HCT116 (cell line): ENCODE measurements around the gene DCUN1D2. TPM values are rescaled to one million over a fixed set of nuclear protein-coding genes. Genes with fewer than 3 reads are reported as not detected.

ENCODE experiments used
- ATAC-seq: fragments of 200-7000 bp; cut with Tn5 transposase; 2 replicates; pipeline ENCODE4 v1.9.1; 2020; ENCODE audit warnings: mild to moderate bottlenecking, moderate library complexity
- Bru-seq: library from RNA; stranded (reverse); fragments of 400-500 nt; gene quantifications from one replicate; lab custom pipeline; 2021; lab: Mats Ljungman, UMichigan
- BruChase-seq, 2 experiments: library from RNA; stranded (reverse); fragments of 400-500 nt; gene quantifications; one replicate each; lab custom pipeline; 2021; lab: Mats Ljungman, UMichigan
- BruUV-seq: library from RNA; stranded (reverse); fragments of 400-500 nt; replicated peaks from 2 replicates; lab custom pipeline; 2021; lab: Mats Ljungman, UMichigan
- CTCF ChIA-PET: fragments of 300-600 bp; sonication (Branson Sonifier 250); formaldehyde crosslinking; loops from one replicate; lab custom pipeline; 2021; ENCODE audit warnings: antibody characterized with exemption; lab: Charles Lee
- POLR2A ChIA-PET: fragments of 300-600, 350-600 bp; sonication (Branson Sonifier 250); formaldehyde crosslinking; loops from one replicate; lab custom pipeline; 2021; ENCODE audit warnings: antibody characterized with exemption; lab: Charles Lee
- RAD21 ChIA-PET, 2 experiments: fragments of 300-600 bp; sonication (Branson Sonifier 250); formaldehyde crosslinking; loops; one replicate each; lab custom pipeline; 2023; ENCODE audit warnings: low total read pairs in 2 of 2; ENCODE audit not compliant: uncharacterized antibody in 2 of 2, unreplicated experiment in 2 of 2, low non-redundant PET in 1 of 2; lab: Charles Lee
- DNase-seq: peaks from one replicate; pipeline ENCODE4 v3.0.0-alpha.2; 2010; ENCODE audit warnings: low read depth, low spot score
- H2AFZ ChIP-seq: fragments of 200-600 bp; shearing (Covaris generic), sonication (generic); 2 replicates; pipeline ENCODE4 v1.6.1; 2017; ENCODE audit warnings: low read depth, mixed run types, mixed read lengths, antibody characterized with exemption, low read length; ENCODE audit not compliant: poor library complexity, severe bottlenecking
- H3K27ac ChIP-seq: 2 replicates; pipeline ENCODE4 v1.5.1; 2012; ENCODE audit warnings: low read depth, low read length
- H3K27me3 ChIP-seq: fragments of 200-600 bp; sonication (generic); 2 replicates; pipeline ENCODE4 v1.6.1; 2016; ENCODE audit warnings: mixed run types, low read length, mixed read lengths; ENCODE audit not compliant: insufficient read depth
- H3K36me3 ChIP-seq, 2 experiments: fragments of 200-500 bp in 1 of 2; fragments of 200-600 bp in 1 of 2; sonication (Bioruptor generic) in 1 of 2; sonication (generic) in 1 of 2; 2 replicates each; pipeline versions ENCODE4 v1.5.1 to v1.6.1; 2014 to 2016; ENCODE audit warnings: low read length in 2 of 2, inconsistent platforms in 1 of 2, mixed read lengths in 1 of 2, mixed run types in 1 of 2; ENCODE audit not compliant: insufficient read depth in 2 of 2, control insufficient read depth in 1 of 2
- H3K4me1 ChIP-seq, 2 experiments: fragments of 200-600 bp in 1 of 2; sonication (generic) in 1 of 2; 2 replicates each; pipeline versions ENCODE4 v1.5.1 to v1.6.1; 2012 to 2017; ENCODE audit warnings: low read length in 2 of 2, inconsistent platforms in 1 of 2, mild to moderate bottlenecking in 1 of 2, mixed read lengths in 1 of 2, mixed run types in 1 of 2, moderate library complexity in 1 of 2; ENCODE audit not compliant: insufficient read depth in 2 of 2, control insufficient read depth in 1 of 2
- H3K4me2 ChIP-seq: fragments of 200-600 bp; sonication (generic); 2 replicates; pipeline ENCODE4 v1.6.1; 2017; ENCODE audit warnings: mixed run types, low read length, mixed read lengths
- H3K4me3 ChIP-seq, 2 experiments: fragments of 200-600 bp in 1 of 2; sonication (generic) in 1 of 2; replicated peaks in 1 of 2; 2 replicates each; pipeline ENCODE4 v1.5.1; 2011 to 2016; ENCODE audit warnings: low read length in 2 of 2, control low read depth in 1 of 2, low read depth in 1 of 2, mild to moderate bottlenecking in 1 of 2, mixed read lengths in 1 of 2, mixed run types in 1 of 2
- H3K79me2 ChIP-seq: fragments of 200-600 bp; sonication (generic); 2 replicates; pipeline ENCODE4 v1.6.1; 2017; ENCODE audit warnings: mild to moderate bottlenecking, mixed run types, low read length, moderate library complexity, mixed read lengths; ENCODE audit not compliant: insufficient read depth
- H3K9ac ChIP-seq: fragments of 200-600 bp; sonication (generic); 2 replicates; pipeline ENCODE4 v1.6.1; 2016; ENCODE audit warnings: low read length, mixed read lengths
- H3K9me2 ChIP-seq: fragments of 200-600 bp; sonication (generic), shearing (Covaris generic); 2 replicates; pipeline ENCODE4 v1.6.1; 2017; ENCODE audit warnings: mixed run types, mild to moderate bottlenecking, moderate library complexity; ENCODE audit not compliant: insufficient read depth
- H3K9me3 ChIP-seq, 2 experiments: fragments of 200-500 bp in 1 of 2; fragments of 200-600 bp in 1 of 2; sonication (Bioruptor generic) in 1 of 2; sonication (generic) in 1 of 2; 2 replicates each; pipeline ENCODE4 v1.6.1; 2014 to 2017; ENCODE audit warnings: low read length in 2 of 2, mixed read lengths in 2 of 2, inconsistent platforms in 1 of 2, low read depth in 1 of 2, mild to moderate bottlenecking in 1 of 2, mixed run types in 1 of 2, moderate library complexity in 1 of 2; ENCODE audit not compliant: control insufficient read depth in 1 of 2, insufficient read depth in 1 of 2
- H4K20me1 ChIP-seq: fragments of 200-600 bp; sonication (generic), shearing (Covaris generic); 2 replicates; pipeline ENCODE4 v1.6.1; 2017; ENCODE audit warnings: mixed run types, mild to moderate bottlenecking, moderate library complexity; ENCODE audit not compliant: insufficient read depth
- ATF3 ChIP-seq: IDR thresholded peaks from 2 replicates; pipeline ENCODE4 v1.6.1; 2012
- POLR2A ChIP-seq: IDR thresholded peaks from 2 replicates; pipeline ENCODE4 v1.7.0; 2011; ENCODE audit warnings: borderline replicate concordance; ENCODE audit not compliant: insufficient read depth, insufficient read length; ENCODE audit errors: extremely low read depth
- POLR2AphosphoS5 ChIP-seq: IDR thresholded peaks from 2 replicates; pipeline ENCODE4 v1.6.1; 2011; ENCODE audit warnings: mild to moderate bottlenecking, low read depth, low read length, moderate library complexity
- SRF ChIP-seq: IDR thresholded peaks from 2 replicates; pipeline ENCODE4 v1.6.1; 2012; ENCODE audit warnings: low read depth
- YY1 ChIP-seq: IDR thresholded peaks from 2 replicates; pipeline ENCODE4 v1.6.1; 2011; ENCODE audit warnings: low read length, low read depth, moderate library complexity, mild to moderate bottlenecking; ENCODE audit not compliant: insufficient replicate concordance; ENCODE audit errors: extremely low read depth
- ZFX ChIP-seq: fragments of 450-650 bp; IDR thresholded peaks from 2 replicates; pipeline ENCODE4 v1.6.1; 2017
- intact Hi-C: fragments of 100-400 bp; cut with micrococcal nuclease; formaldehyde crosslinking; loops from 2 replicates; pipeline ENCODE4 v1.10.0; 2022
- long read RNA-seq: library from polyadenylated mRNA; unstranded; transcript quantifications from one replicate; pipeline ENCODE4 v2.0.0, GENCODE V29; 2021; ENCODE audit not compliant: unreplicated experiment
- polyA plus RNA-seq: library from polyadenylated mRNA; unstranded; fragments of >200 nt; gene quantifications from 2 replicates; pipeline ENCODE4 v1.2.1, GENCODE V29; 2012; ENCODE audit warnings: missing spikeins
- total RNA-seq: library from RNA; stranded (reverse); gene quantifications from one replicate; pipeline ENCODE4 v1.2.1, GENCODE V29; 2021; ENCODE audit not compliant: unreplicated experiment

DCUN1D2 gene
- total RNA-seq (25.4 TPM), Bru-seq, nascent RNA (percentile 85 among the genes with signal in this experiment), BruChase-seq, experiment 1, labeled RNA remaining after a 6-hour chase (percentile 86 among the genes with signal in this experiment), BruChase-seq, experiment 2, labeled RNA remaining after a 2-hour chase (percentile 94 among the genes with signal in this experiment)
- 9.2 and 11.2 TPM in 2 replicates for polyA plus RNA-seq
- long read RNA-seq, partial matches to known transcripts: 3 of 18 reads
- long read RNA-seq, other reads (novel, unspliced or antisense): 5 of 18 reads

DNA sequence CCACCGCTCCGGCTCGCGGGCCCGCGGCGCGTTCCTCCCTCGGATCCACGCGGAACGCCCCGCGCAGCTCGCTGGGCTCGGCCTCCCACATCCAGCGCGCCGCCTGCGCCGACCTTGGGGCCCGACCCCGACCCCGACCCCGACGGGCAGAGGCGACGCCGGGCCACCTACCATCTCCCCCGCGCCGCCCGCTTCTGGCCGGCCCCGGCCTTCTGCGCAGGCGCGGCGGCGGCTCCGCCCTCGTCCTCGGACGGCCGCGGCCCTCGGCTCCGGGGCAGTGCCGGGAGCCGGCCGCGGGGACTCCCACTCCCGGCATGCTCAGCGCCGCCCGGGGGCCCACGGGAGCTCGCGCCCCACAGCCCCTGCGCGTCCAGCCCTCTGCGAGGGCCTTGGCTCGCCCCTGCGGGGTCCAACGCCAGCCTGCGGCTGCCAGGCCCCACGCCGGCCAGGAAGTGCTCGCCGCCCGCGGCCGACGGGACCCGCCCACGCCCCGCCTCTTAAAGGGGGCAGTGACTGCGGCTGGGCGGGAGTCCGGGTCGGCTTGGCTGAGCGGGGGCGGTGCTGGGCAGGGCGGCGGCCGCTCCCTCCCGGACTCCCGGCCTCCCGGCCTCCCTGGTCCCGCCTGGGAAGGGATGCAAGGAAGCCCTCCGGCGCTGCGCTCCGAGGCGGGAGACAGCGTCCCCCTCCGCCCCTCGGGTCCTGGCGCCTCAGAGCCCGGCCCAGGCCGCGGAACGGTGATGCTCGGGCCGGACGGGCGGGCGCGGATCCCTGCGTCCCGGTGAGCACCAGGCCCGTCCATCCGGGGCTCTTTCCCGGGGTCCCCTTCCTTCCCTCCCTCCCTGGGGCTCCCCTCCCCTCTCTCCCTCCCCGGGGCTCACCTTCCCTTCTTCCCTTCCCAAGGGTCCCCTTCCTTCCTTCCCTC lies at the start of gene DCUN1D2:
DCUN1D2 (minus strand) TSS at position 216 of the 922 bp plus-strand sequence; CDS start at position 174, 42 bp downstream.
- H3K9me2 ChIP-seq: no peaks in the 10 kb centered on the region
- no peaks in the 10 kb centered on the region for H3K27me3 ChIP-seq
- H2AFZ ChIP-seq: no peak within 1 kb of the TSS
- peak within 1 kb of the TSS; percentile 84 for H3K9ac ChIP-seq
- H3K36me3 ChIP-seq: peaks cover 5 to 9% of the 10 kb centered on the region in 2 experiments; a peak in 3 of 4 replicates
- TF ChIP-seq ZFX (peak; percentile 82), POLR2A (peak; percentile 71), YY1 (peak; percentile 47), ATF3 (no peak), SRF (no peak), POLR2AphosphoS5 (peak; percentile 69)
- peaks cover 25 to 38% of the 10 kb centered on the region in 2 experiments for H3K4me1 ChIP-seq
- peaks cover 13% of the 10 kb centered on the region; the same call in 1 of the 2 replicates for H4K20me1 ChIP-seq
- peak within 1 kb of the TSS; percentile 74 to 87 for H3K4me3 ChIP-seq
- H3K79me2 ChIP-seq: peaks cover 87% of the 10 kb centered on the region
- intact Hi-C loops: no loop called here
- peak; percentile 85 for ATAC-seq
- H3K4me2 ChIP-seq: peak within 1 kb of the TSS; percentile 97
- ChIA-PET RAD21 (no interaction called here), POLR2A (interaction anchor here (1.1 kb wide), 1 partner anchor 282 kb away, joined by 3 read pairs; the partner anchor contains the start of gene CUL4A), CTCF (interaction anchor here (1.0 kb wide), 1 partner anchor 10 kb away, joined by 3 read pairs; no protein-coding TSS in a partner anchor)
- H3K27ac ChIP-seq: peak within 1 kb of the TSS; percentile 84
- DNase-seq: peak; percentile 85
- BruUV-seq: no TSS peak
- H3K9me3 ChIP-seq: no peaks in the 10 kb centered on the region
